HUES6 (cell line): ENCODE results near the gene OR2T3.
"Not testable (repeated sequence)": the region's sequence is repeated elsewhere in the genome, so short reads cannot be mapped to it uniquely, and the experiment has no call there.

Experiments used
- H3K27ac ChIP-seq: 2 replicates; pipeline ENCODE4 v1.7.0; 2013; ENCODE audit warnings: low read depth, mild to moderate bottlenecking, low read length, inconsistent platforms
- H3K27me3 ChIP-seq: 2 replicates; pipeline ENCODE4 v1.6.1; 2013; ENCODE audit warnings: low read length; ENCODE audit not compliant: control insufficient read depth, insufficient read depth
- H3K36me3 ChIP-seq: 2 replicates; pipeline ENCODE4 v1.6.1; 2013; ENCODE audit warnings: low read length; ENCODE audit not compliant: control insufficient read depth, insufficient read depth
- H3K4me1 ChIP-seq: 2 replicates; pipeline ENCODE4 v1.6.1; 2013; ENCODE audit warnings: low read length; ENCODE audit not compliant: control insufficient read depth, insufficient read depth
- H3K4me3 ChIP-seq: 2 replicates; pipeline ENCODE4 v1.5.1; 2013; ENCODE audit warnings: low read depth, low read length
- H3K9ac ChIP-seq: one replicate; pipeline ENCODE4 v1.6.1; 2013; ENCODE audit warnings: mild to moderate bottlenecking, low read length
- H3K9me3 ChIP-seq: 2 replicates; pipeline ENCODE4 v1.6.1; 2013; ENCODE audit warnings: low read depth, low read length; ENCODE audit not compliant: control insufficient read depth, insufficient read depth

OR2T3 gene

DNA sequence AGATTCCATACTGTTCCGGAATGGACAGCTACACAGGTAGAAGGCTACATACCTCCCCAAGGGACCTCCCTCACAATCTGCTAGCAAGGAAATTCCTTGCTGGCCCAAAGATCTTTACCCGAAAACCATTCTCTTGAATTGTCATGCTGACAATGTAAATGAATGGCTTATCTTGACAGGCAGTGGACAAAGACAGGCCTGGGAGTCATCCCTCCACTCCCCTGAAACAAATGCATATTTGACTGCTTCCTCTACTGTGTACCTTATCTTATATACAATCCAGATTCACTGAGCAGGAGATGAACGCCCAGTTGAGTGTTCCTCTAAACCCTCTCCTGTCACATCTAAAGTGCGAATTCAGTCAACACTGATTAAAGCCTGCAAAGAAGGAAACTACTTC, 28.5 kb upstream of the OR2T3 start:
- not testable (repeated sequence) for H3K36me3 ChIP-seq, H3K9ac ChIP-seq, H3K27ac ChIP-seq, H3K27me3 ChIP-seq, H3K9me3 ChIP-seq, H3K4me3 ChIP-seq, H3K4me1 ChIP-seq

DNA sequence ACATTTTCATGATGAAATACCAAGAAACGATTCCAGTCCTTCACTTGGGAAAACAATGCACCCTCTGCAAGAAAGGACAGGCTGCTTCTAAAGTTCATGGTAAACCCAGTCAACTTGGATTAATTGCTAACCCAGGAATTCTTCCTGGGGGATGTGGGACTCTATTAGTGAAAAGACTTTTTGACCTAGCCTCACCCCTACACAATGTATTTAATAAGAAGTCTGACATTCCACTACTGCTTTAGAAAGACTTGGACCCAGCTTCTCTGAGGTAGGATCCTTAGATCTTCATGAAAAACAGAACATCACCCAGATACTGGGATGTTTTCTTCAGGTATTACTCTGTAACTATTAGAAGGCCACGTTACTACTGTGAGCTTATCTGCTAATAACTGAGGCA, 27.8 kb upstream of the OR2T3 start, which contains the start of gene OR2T2:
TSS of gene OR2T2 (plus strand) at position 239 of the 400 bp plus-strand sequence. CDS start 7,161 bp downstream, outside the sequence.
- H3K9me3 ChIP-seq, H3K36me3 ChIP-seq, H3K27ac ChIP-seq, H3K9ac ChIP-seq, H3K4me1 ChIP-seq, H3K4me3 ChIP-seq, H3K27me3 ChIP-seq: not testable (repeated sequence)

DNA sequence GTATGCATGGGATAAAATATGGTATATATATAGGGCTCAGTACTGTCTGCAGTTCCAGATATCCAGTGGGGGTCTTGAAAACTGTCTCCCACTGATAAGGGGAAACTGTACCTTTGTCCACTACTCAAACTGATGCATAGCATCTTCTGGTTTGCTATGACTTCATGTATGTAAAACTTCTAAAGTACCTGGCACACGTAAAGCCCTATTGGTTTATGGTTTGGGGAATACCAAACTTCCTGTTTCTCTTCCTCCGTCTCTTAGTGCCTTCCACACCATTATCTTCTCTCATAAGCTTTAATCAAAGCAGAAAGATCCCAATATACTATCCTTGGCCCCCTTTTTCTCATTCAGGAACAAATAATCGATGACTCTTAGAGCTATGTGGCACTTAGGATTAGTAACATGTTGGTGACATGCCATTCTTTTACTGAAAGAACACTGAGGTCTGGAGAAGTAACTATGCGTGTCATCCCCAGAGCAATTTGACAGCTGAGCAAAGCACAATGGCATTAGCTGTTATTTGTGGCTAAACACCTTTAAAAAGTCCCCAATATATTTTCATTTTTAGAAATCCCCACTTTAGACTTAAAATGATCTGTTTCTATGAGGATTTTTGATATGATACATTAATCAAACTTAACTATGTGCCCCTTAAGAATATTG, 24.6 kb upstream of the OR2T3 start:
- H3K4me1 ChIP-seq, H3K27ac ChIP-seq, H3K36me3 ChIP-seq, H3K9me3 ChIP-seq, H3K4me3 ChIP-seq, H3K9ac ChIP-seq, H3K27me3 ChIP-seq: not testable (repeated sequence)

DNA sequence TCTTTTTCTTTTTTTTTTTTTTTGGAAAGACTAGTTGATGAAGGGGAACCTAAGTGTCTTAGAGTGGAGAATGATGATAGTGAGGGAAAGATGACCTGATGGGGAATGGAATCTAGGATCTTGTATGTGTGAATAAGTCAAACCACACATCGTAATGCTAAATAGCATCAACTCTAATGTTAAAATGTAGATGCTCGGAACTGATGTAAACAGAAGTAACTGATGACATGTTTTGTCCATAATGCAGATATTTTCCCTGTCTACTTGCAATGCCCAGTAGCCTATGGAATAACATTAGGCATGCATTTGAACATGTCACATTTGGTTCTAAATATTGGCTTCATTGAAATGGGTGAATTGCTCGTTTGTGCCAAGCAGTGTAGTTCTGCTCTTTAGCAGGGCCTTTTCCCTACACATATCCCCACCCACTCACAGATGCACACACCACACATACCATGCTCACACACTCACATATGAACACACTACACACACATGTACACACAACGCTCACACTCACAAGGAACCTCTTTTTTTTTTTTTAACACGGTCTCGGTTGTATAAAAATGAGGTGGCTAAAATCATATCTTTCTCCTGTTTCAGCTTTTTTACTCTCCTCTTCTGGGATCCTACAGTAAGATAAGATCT, 23.2 kb upstream of the OR2T3 start:
- H3K9me3 ChIP-seq, H3K4me3 ChIP-seq, H3K36me3 ChIP-seq, H3K27me3 ChIP-seq, H3K27ac ChIP-seq, H3K4me1 ChIP-seq, H3K9ac ChIP-seq: not testable (repeated sequence)

DNA sequence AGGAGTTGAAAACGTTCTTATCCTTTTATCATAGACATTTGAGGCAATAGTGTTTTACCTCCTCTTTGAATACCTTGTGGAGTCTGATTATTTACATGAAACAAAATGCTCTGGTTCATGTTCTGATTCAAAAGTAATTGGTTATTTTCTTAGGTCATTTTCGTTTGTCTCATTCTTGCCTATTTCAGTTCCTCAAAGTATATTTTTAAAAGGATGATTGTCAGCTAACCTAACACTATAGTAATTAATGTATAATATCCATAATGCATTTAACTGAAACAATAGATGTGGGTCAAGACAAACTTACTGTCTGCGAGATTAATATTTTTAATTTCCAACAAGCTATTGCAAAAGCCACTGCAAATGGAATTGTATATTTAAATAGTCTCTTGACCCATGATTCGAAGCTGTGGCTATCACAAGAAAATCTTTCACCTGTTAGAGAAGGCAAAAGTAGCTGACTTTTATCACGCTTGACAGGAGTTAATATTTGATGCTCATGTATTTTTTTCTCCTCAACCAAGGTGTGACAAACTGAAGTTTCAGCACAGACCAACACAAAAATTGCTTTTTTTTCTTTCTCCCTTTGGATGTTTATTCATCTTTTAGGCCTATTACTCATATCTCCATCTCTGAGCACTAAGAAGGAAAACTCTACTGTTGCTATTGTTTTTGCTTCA, 22.5 kb upstream of the OR2T3 start:
- not testable (repeated sequence) for H3K9ac ChIP-seq, H3K27me3 ChIP-seq, H3K36me3 ChIP-seq, H3K4me1 ChIP-seq, H3K9me3 ChIP-seq, H3K27ac ChIP-seq, H3K4me3 ChIP-seq

DNA sequence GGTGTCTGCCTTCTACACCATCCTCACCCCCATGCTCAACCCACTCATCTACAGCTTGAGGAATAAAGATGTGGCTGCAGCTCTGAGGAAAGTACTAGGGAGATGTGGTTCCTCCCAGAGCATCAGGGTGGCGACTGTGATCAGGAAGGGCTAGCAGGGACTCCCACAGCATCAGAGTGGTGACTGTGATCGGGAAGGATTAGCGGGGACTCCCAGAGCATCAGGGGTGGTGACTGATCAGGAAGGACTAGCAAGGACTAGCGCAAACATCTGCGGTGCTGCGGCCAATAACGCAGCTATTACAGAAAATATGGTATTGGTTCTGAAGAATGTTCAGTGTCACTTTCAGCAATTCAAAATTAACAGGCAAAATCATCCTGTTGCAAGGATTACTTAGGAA, 19.5 kb upstream of the OR2T3 start:
- H3K4me1 ChIP-seq, H3K27ac ChIP-seq, H3K27me3 ChIP-seq, H3K36me3 ChIP-seq, H3K9me3 ChIP-seq, H3K9ac ChIP-seq, H3K4me3 ChIP-seq: not testable (repeated sequence)

DNA sequence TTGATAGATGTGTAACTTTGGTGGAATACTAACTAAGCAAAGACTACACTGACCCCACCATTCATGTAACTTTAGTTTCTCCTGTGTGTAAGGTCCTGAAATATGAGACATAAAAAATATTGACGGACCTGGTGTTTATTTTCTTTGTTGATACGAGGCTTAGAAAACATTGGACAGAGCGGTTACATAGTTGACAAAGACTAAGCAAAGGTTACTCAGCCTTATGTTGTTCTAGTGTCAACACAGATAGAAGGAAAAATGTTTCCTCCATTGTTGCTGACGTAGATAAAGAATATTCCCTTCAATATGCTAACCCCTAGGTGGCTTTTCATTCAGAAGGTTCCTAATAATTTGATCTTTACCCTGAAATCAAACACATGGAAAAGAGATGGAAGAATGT, 18.1 kb upstream of the OR2T3 start:
- H3K4me1 ChIP-seq, H3K27ac ChIP-seq, H3K4me3 ChIP-seq, H3K27me3 ChIP-seq, H3K9ac ChIP-seq, H3K9me3 ChIP-seq, H3K36me3 ChIP-seq: not testable (repeated sequence)

DNA sequence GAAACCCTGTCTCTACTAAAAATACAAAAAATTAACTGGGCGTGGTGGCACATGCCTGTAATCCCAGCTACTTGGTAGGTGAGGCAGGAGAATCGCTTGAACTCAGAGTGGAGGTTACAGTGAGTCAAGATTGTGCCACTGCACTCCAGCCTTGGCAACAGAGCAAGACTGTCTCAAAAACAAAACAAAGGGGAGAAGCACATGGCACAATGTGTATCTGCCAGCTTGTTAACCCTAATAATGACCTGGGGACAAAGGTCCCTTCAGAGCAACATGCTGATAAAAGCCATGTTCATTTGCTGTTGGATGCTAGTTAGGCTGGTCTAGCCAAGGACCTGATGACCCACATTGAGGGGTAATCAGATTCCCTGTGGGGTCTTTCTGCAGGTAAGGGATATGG, 16.5 kb upstream of the OR2T3 start:
- H3K27ac ChIP-seq, H3K27me3 ChIP-seq, H3K9me3 ChIP-seq, H3K4me1 ChIP-seq, H3K4me3 ChIP-seq, H3K9ac ChIP-seq, H3K36me3 ChIP-seq: not testable (repeated sequence)

DNA sequence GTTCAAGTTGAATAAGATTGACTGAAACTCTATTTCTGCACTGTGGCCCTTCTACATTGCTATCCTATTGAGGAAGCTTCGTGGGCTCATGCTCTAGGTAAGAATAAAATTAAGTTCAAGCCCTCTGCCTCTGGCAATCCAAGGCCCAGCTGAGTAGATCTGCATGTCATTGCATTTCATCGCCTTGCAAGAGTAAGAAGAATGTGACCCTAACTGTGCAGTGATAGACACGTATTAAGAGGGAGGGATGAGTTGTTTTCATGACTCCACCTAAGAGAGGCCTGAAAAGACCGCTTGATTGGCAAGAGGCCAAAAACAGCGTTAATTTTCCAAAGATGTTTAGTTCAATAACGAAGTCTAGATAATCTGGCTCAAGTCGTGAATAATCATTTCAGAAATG, 14.0 kb upstream of the OR2T3 start:
- not testable (repeated sequence) for H3K4me1 ChIP-seq, H3K27ac ChIP-seq, H3K9ac ChIP-seq, H3K36me3 ChIP-seq, H3K27me3 ChIP-seq, H3K4me3 ChIP-seq, H3K9me3 ChIP-seq

DNA sequence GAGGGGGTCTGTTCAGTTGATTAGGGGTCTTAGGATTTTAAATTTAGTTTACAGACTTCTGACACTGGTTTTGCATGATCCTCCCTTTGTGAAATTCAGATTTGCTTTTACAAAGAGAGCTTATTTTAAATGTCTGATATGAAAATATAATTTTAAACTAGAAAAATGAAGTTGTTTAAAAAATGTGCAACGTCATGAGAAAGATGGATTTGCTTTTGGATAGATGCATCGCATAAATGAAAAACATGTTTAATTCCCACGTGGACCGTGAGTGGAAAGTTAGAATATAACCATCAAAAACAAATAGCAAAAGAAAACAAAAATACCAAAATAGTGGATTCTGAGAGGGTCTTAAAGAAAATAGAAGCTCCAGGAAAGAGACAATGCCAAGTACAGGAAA, 2.0 kb upstream of the OR2T3 start:
- H3K9ac ChIP-seq = no peak overlapping the region
- peaks cover 10% of the 10 kb centered on the region; the same call in 1 of the 2 replicates for H3K9me3 ChIP-seq
- no peaks in the 10 kb centered on the region for H3K36me3 ChIP-seq
- H3K4me3 ChIP-seq = no peak overlapping the region
- H3K27ac ChIP-seq = no peak overlapping the region
- H3K27me3 ChIP-seq = no peaks in the 10 kb centered on the region
- H3K4me1 ChIP-seq = no peaks in the 10 kb centered on the region

DNA sequence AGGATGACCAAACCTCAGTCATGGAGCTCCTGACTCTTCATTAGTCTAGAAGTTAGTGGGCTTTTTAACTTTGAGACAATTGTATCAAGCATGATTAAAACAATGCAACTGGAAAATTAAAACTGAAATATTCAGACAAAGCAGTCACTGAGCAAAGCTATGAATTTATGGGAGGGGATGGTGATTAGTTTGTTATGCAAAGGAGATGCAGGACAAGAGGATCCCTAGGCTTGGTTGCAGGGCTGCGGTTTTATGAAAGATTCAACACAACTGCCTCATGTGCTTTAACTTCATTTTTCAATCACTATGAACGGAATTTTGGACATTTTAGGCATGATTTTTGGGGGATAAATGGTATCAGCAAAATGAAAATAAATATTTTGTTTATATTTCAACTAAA, 1.0 kb upstream of the OR2T3 start:
- H3K36me3 ChIP-seq, H3K9me3 ChIP-seq, H3K27me3 ChIP-seq, H3K4me3 ChIP-seq, H3K27ac ChIP-seq, H3K9ac ChIP-seq, H3K4me1 ChIP-seq: not testable (repeated sequence)
